ENCODE measurements around the gene RPS6KA2.
A peak's percentile ranks its signal among the peaks of the same experiment; 100 is the strongest.
"Not testable (repeated sequence)": the region's sequence is repeated elsewhere in the genome, so short reads cannot be mapped to it uniquely, and the experiment has no call there.

RPS6KA2 gene

DNA sequence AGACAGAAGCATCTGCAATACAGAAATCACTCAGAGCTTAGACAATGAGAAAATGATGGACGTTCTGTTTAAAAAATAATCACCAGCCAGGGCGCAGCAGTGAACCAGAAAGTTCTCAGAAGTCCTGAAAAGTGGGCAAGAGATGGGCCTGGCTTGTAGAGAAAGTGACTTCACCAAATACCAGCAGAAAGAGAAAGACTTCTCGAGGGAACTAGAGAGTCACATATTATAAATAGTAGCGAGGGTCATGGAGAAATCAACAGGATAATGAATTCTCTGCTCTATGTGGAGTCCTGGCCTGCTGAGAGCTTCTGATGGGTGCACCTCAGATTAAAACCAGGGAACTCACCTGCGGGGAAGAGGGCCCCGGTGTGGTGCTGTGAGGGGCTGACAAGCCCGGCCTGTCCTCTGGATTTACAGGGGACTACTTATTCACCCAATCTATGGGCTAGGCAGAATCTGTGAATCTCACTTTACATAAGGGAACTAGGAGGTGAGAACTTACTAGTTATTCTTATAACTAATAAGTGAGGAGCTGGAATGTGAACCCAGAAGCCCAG lies 35.0 kb downstream of the RPS6KA2 start:
- DNase-seq (ENCODE audit: low spot score), result no peak

DNA sequence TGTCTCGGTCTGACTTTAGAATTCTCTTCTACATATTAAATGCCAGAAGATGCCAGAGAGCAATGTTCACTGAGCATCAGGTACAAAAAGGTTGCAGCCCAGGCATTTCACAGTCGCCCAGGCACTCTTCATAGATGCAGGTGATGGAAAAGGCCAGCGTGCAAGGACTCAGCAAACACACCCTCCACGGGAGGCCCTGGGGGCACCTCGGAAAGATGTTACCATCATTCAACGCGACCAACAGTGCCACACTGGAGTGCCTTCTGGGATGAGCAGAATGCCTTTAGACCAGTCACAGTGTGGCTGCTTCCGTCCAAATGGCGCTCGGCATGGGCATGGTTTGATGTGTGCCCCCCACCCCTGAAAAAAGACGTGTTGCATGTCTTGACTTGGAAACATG lies 36.0 kb downstream of the RPS6KA2 start:
- DNase-seq (ENCODE audit: low spot score), result no peak

DNA sequence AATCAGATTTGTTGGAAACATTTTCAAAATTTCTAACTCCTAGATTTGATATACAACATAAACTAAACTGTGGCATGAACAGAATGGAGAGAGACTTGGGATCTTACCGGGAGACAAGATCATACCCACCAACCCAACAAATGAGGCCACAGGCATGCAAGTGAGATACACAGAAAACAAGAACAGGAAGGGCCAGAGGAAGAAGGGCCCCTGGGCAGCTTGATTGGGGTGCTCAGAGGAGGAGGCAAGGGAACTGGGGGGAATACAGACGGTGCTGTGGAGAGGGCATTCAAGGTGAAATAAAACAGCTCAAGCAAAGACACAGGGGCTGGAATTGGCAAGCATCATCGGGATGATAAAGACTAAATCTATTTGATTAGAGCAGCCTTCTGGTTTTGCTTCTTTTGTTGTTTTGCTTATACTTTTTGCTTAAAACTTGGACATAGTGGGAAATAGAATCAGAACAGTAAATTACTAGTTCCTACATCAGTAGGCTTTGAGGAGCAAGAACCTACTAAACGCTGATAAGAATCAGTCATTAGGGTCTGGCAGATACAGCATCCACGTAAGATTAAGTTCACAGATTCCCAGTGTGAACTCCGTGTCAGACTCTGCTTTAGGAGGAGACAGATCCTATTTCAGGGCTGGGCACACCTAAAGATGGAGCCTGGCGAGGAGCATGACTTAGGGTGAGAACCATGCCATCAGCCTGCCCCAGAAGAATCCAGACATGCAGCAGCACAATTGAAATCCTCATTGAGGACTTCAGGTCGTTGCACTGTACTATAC lies 37.1 kb downstream of the RPS6KA2 start:
- DNase-seq (ENCODE audit: low spot score), result no peak

DNA sequence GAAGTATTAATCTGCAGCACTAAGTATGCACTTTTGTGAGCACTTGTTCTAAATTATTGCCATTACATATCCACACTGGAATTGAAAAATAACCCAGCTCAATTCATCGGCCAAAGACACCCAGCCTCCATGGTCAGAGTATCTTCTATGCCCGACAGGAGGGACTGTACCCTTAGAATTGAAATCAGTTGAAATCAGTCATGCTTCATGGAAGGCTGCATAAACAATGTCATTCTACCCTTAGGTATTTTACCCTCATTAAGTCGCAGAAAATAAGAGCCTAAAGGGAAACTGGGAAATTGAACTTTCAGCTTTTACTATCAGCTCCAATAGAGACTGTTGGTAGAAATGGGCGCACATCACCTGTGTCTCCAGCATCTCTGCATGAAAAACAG lies 37.7 kb downstream of the RPS6KA2 start:
- no peak for DNase-seq (ENCODE audit: low spot score)

DNA sequence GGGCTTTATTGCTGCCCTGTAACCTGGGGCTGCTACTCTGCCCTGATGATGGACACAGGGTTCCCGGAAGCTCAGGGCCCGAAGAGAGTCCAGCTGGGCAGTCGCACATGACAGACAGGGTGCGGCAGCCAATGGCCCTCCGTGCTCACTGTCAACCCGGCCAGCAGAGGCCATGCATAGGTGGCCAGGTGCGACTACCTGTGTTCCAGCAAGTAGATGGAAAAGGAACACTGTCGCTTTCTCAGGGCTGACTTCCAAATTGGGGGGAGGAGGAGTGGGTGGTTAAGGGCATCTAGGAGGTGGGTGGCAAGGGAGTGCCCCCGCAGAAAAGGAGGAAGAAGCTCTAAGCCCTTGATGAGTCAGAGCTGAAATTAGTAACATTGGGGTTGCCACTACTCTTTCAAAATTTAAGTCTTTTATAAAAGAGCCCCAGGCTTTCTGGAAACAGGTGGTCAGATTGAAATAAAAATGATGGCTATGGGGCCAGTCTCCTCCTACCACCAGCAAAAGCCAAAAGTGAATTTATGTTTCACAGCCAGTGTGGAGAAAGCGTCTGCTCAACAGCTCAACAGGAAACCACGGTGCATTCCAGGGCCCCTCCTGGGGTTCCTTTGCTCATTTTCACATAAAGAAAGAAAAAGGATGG lies 38.2 kb downstream of the RPS6KA2 start:
- DNase-seq (ENCODE audit: low spot score), result no peak

DNA sequence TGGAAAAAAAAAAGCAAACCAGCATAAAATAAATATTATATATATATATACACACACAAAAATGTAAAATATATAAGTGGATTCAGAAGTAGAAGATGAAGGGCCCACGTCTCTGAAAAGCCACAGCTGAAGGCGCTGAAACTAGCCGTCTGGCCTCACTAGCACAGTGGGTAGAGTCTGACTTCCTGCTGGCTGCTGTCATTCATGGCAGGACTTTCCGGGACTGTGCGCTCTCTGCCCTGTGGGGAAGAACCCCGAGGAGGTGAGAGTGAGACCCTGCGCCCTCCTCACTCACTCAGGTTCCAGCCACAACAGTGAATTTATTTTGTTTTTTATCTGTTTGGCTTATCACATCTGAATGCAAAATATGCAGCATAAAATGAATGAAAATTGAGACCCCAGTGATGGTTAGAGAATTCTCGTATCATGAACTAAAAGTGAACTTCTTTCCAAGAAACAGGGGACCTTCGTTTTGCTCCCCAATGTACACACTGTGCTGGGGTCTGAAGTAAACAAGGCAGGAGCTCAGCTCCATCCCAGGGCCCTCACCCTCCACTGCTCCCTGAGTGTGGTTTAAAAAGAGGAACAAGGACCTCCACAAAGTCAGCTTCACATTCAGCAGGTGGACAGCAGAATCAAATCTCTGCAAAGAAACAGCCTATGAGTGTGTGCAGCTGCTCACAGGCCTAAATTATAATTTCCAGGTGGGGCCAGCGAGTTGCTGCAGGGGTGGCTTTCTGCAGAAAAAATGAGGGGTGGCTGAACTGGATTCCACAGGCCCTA lies 39.2 kb downstream of the RPS6KA2 start:
- no peak for DNase-seq (ENCODE audit: low spot score)

DNA sequence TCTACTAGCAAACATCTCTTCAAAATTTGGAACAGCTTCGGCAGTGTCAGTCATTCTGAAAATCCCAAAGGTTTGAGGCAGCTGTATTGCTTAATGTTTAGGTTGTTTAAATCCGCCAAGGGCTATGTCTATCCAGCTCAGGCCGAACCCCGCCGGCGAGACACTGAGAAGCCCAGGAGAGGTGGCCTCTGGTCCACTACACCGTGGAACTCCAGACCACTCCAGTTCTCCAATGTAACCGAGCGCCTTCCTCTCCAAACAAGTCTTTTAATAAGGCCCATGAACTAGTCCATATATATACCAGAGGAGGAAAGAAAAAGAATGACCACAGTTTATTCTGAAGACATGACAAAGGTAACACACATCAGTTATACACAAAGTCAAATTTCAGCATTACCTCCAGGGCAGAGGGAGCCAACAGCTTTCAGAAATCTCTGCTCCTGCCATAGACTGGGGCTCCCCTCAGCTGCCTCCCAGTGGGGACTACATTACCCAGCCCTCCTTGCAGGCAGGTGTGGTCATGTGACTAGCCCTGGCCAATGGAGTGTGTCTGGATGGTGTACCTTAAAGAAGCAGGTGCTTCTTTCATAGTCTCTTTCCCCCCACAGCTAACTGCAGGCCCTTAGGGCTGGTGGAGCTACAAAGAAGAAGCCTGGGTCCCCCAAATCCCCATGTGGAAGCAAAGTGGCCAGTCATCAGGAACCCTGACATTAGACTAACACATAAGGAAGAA lies 40.5 kb downstream of the RPS6KA2 start, which contains the start of gene RAMACL:
TSS of gene RAMACL (minus strand) at position 255 of the 733 bp plus-strand sequence. CDS start at position 54, 201 bp downstream.
- peak; percentile 33 for DNase-seq (ENCODE audit: low spot score)

DNA sequence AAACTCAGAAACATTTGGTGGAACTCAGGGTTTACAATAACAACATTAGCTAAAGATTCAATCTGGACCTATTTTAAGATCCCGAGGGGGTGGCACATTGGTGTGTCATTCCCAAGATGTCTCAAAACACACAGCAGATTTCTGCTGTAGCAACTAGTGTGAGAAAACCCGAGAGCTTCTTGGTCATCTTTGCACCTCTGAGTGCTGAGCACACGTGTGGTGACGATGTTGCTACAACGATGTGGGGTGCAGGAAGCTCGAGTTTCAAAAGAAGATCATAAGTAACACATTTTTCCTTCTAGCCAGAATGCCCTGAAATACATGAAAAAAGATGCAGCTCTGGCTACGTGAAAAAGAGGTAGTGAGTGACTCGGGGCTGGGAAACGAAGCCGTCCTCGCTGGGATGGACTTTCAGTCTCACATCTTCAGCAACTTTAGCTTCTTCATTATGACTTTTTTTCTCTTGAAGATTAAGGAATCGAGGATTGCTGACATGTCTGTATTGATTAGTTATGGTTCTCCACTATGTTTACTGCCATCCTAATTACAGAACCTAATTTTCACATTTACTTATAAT lies 42.1 kb downstream of the RPS6KA2 start:
- DNase-seq (ENCODE audit: low spot score), result no peak

DNA sequence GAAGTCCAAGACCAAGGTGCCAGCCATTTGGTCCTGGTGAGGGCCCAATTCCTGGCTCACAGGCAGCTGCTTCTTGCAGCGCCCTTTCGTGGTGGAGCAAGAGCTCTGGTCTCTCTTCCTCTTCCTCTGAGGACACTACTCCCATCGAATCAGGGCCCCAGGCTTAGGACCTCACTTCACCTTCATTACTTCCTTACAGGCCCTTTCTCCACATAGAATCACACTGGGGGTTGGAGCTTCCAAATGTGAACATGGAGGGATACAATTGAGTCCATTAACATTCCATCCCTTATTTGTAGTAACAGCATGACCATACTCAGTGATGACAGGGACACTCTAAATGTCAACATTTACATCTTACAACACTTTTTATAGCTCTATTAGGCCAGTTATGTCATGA lies 42.9 kb downstream of the RPS6KA2 start:
- no peak for DNase-seq (ENCODE audit: low spot score)

DNA sequence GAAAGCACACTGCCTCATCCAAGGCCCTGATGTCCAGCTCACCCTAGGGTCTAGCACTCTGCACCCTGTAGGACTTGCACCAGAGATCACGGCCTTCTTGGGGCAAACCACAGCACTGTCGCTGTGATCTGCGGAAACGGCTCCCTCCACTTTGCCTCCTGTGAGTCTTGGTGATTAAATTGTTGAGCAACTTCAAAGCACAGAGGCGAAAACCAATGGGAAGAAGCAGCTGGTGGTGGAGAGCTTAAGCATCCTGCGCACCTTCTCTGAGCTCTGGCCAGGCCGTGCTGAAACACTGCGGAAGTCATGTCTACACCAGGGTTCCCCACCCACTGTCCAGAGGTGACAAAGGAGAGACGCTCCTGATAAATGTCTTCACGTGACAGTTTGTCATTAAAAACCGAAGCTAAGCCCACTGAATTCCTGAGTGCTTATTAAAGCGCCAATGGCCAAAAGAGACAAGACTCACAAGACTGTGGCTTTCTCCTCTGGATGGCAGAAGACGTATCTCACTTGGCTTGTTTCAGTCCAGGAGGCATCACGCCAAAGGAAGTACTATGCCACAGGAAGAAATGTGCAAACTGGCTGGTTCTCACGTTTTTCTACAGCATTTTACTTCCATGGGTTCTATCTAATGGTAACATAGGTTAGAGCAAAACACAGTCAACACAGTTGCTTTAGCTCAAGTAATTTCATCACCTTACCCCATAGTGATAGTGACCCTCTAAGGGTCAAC lies 43.7 kb downstream of the RPS6KA2 start:
- no peak for DNase-seq (ENCODE audit: low spot score)

DNA sequence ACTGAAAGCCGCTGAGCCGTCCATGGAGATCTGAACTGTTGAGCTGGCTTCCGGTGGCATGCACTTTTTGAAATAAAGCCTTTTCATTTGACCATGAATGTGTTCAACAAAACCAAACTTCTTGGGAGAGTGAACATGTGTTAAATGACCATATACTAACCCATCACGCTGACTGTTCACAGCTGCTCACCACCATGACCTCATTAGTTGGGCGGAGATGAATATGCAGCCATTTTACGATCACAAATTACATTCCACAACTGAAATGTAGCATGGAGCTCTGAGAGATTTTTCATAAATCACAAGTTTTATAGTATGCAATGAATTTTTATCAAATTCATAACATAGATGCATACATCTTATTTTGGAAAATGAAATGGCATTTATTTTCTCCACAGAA lies 44.8 kb downstream of the RPS6KA2 start:
- DNase-seq (ENCODE audit: low spot score), result no peak

DNA sequence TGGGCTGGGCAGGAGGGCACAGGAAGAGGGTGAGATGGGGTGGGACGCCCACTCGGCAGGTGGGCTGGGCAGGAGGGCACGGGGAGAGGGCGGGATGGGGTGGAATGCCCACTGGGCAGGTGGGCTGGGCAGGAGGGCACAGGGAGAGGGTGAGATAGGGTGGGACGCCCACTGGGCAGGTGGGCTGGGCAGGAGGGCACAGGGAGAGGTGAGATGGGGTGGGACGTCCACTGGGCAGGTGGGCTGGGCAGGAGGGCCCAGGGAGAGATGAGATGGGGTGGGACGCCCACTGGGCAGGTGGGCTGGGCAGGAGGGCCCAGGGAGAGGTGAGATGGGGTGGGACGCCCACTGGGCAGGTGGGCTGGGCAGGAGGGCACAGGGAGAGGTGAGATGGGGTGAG lies 45.2 kb downstream of the RPS6KA2 start:
- DNase-seq (ENCODE audit: low spot score), result not testable (repeated sequence)

DNA sequence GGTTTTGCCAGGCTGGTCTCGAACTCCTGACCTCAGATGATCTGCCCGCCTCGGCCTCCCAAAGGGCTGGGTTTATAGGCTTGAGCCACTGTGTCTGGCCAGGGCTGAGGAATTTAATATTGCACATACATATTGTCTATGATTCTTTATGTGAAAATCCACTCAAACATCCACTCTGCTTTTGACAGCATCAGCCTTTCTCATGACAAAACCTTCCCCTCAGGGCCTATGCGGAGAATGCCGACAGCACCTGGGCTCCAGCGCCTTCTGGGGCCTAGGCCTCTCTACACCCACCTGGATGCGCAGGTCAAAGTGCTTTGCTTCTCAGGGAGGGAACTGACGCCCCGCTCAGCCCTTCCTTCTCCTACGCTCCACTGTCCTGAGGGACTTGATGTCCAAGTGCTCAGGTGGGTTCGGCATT lies 46.0 kb downstream of the RPS6KA2 start:
- DNase-seq (ENCODE audit: low spot score), result no peak

DNA sequence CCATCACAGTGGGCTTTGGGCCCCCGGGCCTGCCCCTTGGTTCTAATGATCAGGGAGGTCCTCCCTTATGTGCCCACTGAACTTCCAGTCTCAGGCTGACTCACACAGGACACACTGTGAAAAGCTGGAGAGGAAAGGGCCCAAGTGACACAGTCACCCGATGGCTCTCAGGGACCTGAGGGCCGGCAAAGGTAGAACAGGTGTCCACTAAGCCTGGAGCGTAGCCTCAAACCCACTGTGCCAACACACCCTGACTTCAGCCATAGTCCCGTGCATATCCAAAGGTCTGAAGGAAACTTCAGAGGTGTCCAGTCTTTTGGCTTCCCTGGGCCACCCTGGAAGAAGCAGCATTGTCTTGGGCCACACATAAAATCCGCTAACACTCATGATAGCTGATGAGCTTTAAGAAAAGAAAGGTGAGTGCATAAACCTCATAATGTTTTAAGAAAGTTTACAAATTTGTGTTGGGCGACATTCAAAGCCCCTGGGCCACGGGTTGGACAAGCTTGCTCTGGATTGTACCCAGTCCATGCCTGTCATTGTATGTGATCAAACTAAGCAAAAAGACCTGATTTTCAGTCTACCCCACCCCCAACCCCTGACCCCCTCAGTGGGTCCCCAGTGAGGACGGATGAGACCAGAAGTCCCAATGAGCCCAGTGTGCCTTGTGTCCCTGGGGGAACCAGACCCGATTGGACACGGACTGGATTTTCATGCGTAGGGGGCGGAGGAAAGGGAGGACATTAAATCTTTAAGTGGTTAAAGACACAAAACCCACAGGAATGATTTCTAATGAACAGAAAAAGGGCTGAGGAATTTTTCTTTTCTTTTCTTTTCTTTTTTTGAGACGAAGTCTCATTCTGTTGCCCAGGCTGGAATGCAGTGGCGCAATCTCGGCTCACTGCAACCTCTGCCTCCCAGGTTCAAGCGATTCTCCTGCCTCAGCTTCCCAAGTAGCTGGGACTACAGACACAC lies 46.7 kb downstream of the RPS6KA2 start:
- no peak for DNase-seq (ENCODE audit: low spot score)

DNA sequence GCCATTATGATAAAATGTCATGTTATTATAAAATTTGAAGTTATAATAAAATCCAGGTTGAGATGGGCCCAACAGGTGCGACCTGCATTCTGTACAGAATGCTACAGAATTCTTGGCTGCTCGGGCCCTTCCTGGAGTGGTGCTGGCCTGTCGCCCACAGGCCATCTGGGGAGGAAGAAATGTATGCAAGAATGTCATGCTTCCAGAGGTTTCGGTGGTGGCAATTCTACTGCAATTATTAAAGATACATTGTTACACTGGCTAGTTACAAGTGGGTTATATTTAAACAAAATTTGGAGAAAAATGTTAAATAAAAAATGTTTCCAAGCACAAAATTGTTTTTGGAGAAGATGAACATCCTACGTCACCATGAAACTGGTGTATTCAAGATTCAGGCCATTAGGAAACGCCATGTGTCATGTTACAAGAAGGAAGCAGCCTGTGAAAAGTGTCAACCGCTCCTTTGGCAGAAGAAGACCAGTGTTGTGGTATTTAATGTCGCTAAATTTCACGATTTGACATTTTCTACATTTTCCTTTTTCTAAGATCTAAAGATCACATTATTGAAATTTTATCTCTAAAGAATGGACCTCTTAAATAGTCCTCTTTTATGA lies 47.7 kb downstream of the RPS6KA2 start:
- no peak for DNase-seq (ENCODE audit: low spot score)

DNA sequence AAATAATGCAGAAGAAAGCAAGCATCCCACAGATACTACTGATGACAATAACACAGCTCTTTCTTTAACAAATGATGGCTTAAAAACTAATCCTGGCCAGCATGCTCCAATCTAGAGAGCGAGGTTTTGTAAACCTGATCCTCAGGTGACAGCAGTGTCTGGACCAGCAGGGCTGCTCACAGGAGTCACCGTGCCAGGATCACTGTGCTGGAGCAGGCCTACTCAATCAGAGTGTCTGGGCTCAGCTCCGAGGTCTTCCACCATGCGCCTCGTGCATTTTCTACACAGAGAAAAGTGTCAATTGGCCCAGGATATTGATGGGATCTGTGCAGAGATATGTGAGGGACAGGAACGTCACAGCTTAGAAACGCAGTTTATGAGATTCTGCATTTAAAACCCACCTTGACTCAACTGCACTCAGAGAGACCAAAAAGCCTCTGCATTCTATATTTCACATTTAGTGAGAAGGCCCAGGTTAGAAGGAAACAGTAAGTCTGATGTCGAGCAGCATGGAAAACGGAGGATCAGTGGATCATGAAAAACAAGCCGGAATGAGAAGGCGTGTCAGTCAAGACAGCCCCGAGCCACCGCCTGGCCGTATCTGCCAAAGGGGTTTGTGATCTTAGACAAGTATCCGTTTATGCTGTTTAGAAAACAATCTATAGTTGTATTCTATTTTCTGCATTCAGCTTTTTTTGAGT lies 48.4 kb downstream of the RPS6KA2 start:
- DNase-seq (ENCODE audit: low spot score), result no peak

DNA sequence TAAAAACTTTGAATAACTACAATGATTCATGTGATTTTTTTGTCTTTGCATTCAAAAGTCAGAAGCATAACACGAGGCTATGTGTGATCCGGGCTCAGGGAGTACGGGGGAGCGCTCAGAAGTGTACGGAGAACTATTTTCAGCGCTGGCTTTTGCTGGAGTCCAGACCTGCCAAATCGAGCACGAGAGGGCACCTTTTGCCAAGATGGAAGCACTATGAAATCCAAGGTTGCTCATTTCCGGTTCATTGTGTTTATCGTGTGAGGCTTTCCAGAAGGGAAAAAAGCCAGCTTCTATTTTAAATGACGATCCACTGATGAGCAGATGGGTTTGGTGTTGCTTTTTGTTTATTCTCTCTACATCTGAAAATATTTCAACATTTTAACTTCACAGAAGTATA lies 51.8 kb downstream of the RPS6KA2 start:
- no peak for DNase-seq (ENCODE audit: low spot score)

DNA sequence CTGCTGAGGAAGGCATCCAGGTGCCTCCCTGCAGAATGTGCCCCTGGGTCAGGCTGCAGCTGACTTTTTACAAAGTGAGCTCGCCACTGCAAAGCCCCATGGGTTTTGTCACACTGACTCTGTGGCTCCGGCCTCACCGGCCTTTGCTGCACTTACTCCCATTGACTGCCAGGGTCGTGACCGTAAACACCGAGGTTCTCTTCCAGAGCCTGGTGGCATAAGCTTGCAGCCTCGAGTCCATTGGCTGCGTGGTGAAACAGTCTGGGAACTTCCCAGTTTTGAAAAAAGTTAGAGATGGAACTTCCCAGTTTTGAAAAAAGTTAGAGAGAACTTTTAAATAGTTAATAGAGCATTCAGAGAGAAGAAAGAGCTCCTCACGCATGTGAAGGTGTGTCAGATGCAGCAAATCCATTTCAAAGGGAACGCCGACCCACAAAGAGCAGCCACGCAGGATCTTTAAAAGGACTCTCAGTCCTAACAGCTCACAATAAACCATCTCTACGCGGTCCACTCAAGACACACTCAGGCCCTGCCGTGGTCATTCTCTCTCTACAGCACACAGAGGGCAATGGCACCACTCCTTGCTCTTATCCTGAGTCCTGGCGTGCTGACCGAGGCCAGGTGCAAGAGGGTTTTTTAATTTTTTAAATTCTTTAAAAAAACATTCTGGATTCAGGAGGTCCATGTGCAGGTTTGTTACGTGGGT lies 53.4 kb downstream of the RPS6KA2 start:
- DNase-seq (ENCODE audit: low spot score), result no peak

All from RKO (cell line).